ENCODE results near the gene DNAJC13.
A peak's percentile ranks its signal among the peaks of the same experiment; 100 is the strongest.

DNAJC13 gene, protein sequence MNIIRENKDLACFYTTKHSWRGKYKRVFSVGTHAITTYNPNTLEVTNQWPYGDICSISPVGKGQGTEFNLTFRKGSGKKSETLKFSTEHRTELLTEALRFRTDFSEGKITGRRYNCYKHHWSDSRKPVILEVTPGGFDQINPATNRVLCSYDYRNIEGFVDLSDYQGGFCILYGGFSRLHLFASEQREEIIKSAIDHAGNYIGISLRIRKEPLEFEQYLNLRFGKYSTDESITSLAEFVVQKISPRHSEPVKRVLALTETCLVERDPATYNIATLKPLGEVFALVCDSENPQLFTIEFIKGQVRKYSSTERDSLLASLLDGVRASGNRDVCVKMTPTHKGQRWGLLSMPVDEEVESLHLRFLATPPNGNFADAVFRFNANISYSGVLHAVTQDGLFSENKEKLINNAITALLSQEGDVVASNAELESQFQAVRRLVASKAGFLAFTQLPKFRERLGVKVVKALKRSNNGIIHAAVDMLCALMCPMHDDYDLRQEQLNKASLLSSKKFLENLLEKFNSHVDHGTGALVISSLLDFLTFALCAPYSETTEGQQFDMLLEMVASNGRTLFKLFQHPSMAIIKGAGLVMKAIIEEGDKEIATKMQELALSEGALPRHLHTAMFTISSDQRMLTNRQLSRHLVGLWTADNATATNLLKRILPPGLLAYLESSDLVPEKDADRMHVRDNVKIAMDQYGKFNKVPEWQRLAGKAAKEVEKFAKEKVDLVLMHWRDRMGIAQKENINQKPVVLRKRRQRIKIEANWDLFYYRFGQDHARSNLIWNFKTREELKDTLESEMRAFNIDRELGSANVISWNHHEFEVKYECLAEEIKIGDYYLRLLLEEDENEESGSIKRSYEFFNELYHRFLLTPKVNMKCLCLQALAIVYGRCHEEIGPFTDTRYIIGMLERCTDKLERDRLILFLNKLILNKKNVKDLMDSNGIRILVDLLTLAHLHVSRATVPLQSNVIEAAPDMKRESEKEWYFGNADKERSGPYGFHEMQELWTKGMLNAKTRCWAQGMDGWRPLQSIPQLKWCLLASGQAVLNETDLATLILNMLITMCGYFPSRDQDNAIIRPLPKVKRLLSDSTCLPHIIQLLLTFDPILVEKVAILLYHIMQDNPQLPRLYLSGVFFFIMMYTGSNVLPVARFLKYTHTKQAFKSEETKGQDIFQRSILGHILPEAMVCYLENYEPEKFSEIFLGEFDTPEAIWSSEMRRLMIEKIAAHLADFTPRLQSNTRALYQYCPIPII (N-terminal part only)

DNA sequence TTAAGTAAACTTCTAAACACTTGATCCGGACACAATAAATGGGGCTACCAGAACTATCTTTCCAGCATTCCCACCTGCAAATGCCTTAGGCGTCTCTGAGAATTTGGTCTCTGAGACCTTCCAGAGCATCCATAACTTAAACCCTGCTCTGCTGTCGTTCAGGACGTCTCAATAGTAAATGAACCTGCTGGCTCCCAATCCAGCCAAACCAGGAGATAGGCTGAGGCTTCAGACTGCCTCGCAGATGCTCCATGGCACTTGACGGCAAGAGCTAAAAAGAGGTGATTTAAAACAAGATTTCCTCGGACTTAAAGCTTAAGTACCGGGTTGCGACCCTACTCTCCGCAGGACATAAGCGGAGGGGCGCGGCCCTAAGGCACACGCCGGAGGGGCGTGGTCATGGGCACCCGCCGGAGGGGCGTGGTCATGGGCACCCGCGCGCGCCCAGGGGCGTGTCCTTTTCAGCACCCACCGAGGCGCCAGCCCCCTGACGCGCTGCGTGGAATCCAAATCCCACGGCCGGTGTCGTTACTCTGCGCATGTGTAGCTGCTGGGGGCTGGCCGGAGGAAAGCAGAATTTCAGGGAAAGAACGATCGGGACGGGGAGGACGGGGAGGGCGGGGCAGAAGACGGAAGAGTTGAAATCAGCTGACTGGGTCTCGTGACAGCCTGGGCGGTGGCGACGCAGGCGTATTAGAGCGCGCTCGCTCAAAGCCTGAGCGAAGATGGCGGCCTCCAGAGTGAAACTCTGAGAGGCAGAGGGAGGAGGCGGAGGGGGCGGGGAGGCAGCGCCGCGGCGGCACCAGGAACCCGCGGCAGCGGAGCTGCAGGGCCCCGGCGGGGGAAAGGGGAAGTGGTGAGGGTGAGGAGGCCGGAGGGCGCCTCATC, at the start of gene DNAJC13:
TSS of gene DNAJC13 (plus strand) at position 696 of the 888 bp plus-strand sequence. CDS start 17,049 bp downstream, outside the sequence.
- TF ChIP-seq TEAD4 (IDR thresholded peaks at IDR 0.05) (no peak), TAF1 (IDR thresholded peaks at IDR 0.05; ENCODE audit: low read depth) (peak; percentile 77), TCF12 (IDR thresholded peaks at IDR 0.05; ENCODE audit: low read depth) (peak; percentile 38; the same call in 1 of the 2 replicates), YY1 (IDR thresholded peaks at IDR 0.05; ENCODE audit: low read depth) (peak; percentile 95), ZBTB7A (IDR thresholded peaks at IDR 0.05; ENCODE audit: low read depth) (peak; percentile 71; the same call in 1 of the 2 replicates), RAD21 (IDR thresholded peaks at IDR 0.05; ENCODE audit: low read depth) (no peak), FOXM1 (IDR thresholded peaks at IDR 0.05; ENCODE audit: borderline replicate concordance, low read depth) (no peak)
- TF ChIP-seq, protein P1, sequence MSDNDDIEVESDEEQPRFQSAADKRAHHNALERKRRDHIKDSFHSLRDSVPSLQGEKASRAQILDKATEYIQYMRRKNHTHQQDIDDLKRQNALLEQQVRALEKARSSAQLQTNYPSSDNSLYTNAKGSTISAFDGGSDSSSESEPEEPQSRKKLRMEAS (IDR thresholded peaks at IDR 0.05), result peak; percentile 47; the same call in 1 of the 2 replicates
- TF ChIP-seq, protein P2, sequence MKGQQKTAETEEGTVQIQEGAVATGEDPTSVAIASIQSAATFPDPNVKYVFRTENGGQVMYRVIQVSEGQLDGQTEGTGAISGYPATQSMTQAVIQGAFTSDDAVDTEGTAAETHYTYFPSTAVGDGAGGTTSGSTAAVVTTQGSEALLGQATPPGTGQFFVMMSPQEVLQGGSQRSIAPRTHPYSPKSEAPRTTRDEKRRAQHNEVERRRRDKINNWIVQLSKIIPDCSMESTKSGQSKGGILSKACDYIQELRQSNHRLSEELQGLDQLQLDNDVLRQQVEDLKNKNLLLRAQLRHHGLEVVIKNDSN (IDR thresholded peaks at IDR 0.05), result peak; percentile 96

DNA sequence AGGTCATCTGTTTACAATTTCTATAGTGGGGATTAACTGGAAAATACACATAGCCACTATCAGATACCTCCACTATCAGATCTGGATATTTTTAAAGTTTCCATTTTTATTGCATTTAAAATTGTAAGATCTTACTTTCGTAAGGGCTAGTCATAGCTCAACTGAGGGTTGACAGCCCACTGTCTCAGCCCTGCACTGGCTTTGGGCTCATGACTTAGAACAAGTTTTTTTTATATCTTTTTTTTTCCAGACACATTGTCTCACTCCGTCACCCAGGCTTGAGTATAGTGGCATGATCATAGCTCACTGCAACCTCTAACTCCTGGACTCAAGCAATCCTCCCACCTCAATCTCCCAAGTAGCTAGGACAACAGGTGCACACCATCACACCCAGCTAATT, 48.8 kb upstream of the DNAJC13 start:
- TF ChIP-seq EP300 (IDR thresholded peaks at IDR 0.05; ENCODE audit: borderline replicate concordance), result no peak
- no peak for TF ChIP-seq RAD21 (IDR thresholded peaks at IDR 0.05; ENCODE audit: low read depth)
- TF ChIP-seq, protein P1 (IDR thresholded peaks at IDR 0.05), result no peak
- no peak for TF ChIP-seq TEAD4 (IDR thresholded peaks at IDR 0.05)
- TF ChIP-seq ZBTB7A (IDR thresholded peaks at IDR 0.05; ENCODE audit: low read depth), result no peak
- TF ChIP-seq FOXM1 (IDR thresholded peaks at IDR 0.05; ENCODE audit: borderline replicate concordance, low read depth), result no peak
- no peak for TF ChIP-seq TAF1 (IDR thresholded peaks at IDR 0.05; ENCODE audit: low read depth)
- no peak for TF ChIP-seq TCF12 (IDR thresholded peaks at IDR 0.05; ENCODE audit: low read depth)
- TF ChIP-seq, protein P3, sequence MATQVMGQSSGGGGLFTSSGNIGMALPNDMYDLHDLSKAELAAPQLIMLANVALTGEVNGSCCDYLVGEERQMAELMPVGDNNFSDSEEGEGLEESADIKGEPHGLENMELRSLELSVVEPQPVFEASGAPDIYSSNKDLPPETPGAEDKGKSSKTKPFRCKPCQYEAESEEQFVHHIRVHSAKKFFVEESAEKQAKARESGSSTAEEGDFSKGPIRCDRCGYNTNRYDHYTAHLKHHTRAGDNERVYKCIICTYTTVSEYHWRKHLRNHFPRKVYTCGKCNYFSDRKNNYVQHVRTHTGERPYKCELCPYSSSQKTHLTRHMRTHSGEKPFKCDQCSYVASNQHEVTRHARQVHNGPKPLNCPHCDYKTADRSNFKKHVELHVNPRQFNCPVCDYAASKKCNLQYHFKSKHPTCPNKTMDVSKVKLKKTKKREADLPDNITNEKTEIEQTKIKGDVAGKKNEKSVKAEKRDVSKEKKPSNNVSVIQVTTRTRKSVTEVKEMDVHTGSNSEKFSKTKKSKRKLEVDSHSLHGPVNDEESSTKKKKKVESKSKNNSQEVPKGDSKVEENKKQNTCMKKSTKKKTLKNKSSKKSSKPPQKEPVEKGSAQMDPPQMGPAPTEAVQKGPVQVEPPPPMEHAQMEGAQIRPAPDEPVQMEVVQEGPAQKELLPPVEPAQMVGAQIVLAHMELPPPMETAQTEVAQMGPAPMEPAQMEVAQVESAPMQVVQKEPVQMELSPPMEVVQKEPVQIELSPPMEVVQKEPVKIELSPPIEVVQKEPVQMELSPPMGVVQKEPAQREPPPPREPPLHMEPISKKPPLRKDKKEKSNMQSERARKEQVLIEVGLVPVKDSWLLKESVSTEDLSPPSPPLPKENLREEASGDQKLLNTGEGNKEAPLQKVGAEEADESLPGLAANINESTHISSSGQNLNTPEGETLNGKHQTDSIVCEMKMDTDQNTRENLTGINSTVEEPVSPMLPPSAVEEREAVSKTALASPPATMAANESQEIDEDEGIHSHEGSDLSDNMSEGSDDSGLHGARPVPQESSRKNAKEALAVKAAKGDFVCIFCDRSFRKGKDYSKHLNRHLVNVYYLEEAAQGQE (IDR thresholded peaks at IDR 0.05; ENCODE audit: low read depth), result no peak
- TF ChIP-seq YY1 (IDR thresholded peaks at IDR 0.05; ENCODE audit: low read depth), result no peak
- TF ChIP-seq EGR1 (IDR thresholded peaks at IDR 0.05), result no peak
- TF ChIP-seq CREB1 (IDR thresholded peaks at IDR 0.05; ENCODE audit: low read depth), result no peak
- TF ChIP-seq, protein P2 (IDR thresholded peaks at IDR 0.05), result no peak
- TF ChIP-seq CEBPB (IDR thresholded peaks at IDR 0.05), result no peak

DNA sequence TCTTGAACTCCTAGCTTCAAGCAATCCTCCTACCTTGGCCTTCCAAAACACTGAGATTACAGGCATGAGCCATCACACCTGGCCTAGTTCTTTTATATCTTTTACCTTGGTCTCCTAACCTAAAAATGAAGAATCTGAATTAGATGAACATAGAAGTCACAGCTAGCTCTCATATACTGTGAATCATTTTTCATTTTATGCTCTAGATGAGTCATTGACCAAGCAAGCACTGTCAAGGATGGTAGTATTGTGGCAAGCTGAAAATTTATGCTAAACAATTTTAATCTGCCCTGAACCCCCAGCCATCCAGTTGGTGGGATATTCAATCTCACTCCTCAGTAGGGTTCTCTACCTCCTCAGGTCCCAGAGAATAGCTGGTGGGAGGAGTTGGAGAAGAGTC, 48.3 kb upstream of the DNAJC13 start:
- TF ChIP-seq TAF1 (IDR thresholded peaks at IDR 0.05; ENCODE audit: low read depth), result no peak
- no peak for TF ChIP-seq CREB1 (IDR thresholded peaks at IDR 0.05; ENCODE audit: low read depth)
- no peak for TF ChIP-seq EP300 (IDR thresholded peaks at IDR 0.05; ENCODE audit: borderline replicate concordance)
- TF ChIP-seq, protein P3 (IDR thresholded peaks at IDR 0.05; ENCODE audit: low read depth), result no peak
- no peak for TF ChIP-seq CEBPB (IDR thresholded peaks at IDR 0.05)
- TF ChIP-seq ZBTB7A (IDR thresholded peaks at IDR 0.05; ENCODE audit: low read depth), result no peak
- TF ChIP-seq TEAD4 (IDR thresholded peaks at IDR 0.05), result no peak
- no peak for TF ChIP-seq YY1 (IDR thresholded peaks at IDR 0.05; ENCODE audit: low read depth)
- TF ChIP-seq FOXM1 (IDR thresholded peaks at IDR 0.05; ENCODE audit: borderline replicate concordance, low read depth), result no peak
- no peak for TF ChIP-seq NFIC (IDR thresholded peaks at IDR 0.05)
- TF ChIP-seq, protein P1 (IDR thresholded peaks at IDR 0.05), result no peak
- no peak for TF ChIP-seq EGR1 (IDR thresholded peaks at IDR 0.05)
- TF ChIP-seq, protein P2 (IDR thresholded peaks at IDR 0.05), result no peak
- no peak for TF ChIP-seq TCF12 (IDR thresholded peaks at IDR 0.05; ENCODE audit: low read depth)
- TF ChIP-seq RAD21 (IDR thresholded peaks at IDR 0.05; ENCODE audit: low read depth), result no peak
